ENCODE results near the gene GRK5.

GRCh38 chr10:119257899-119258419 lies 50.6 kb downstream of the GRK5 start:
- TF ChIP-seq CTCF (IDR thresholded peaks at IDR 0.05; ENCODE audit: low read depth, low read length, poor library complexity, severe bottlenecking) (no peak), EZH2phosphoT487 (IDR thresholded peaks at IDR 0.05; ENCODE audit: borderline replicate concordance, low read length) (no peak)
